ENCODE measurements around the gene RBM20. TPM values are rescaled to one million over a fixed set of nuclear protein-coding genes. Genes with fewer than 3 reads are reported as not detected.

RBM20 gene
- total and polyA plus RNA-seq, 2 experiments from 2014 or later = 0.05 to 0.17 TPM

- TF ChIP-seq, protein P1, sequence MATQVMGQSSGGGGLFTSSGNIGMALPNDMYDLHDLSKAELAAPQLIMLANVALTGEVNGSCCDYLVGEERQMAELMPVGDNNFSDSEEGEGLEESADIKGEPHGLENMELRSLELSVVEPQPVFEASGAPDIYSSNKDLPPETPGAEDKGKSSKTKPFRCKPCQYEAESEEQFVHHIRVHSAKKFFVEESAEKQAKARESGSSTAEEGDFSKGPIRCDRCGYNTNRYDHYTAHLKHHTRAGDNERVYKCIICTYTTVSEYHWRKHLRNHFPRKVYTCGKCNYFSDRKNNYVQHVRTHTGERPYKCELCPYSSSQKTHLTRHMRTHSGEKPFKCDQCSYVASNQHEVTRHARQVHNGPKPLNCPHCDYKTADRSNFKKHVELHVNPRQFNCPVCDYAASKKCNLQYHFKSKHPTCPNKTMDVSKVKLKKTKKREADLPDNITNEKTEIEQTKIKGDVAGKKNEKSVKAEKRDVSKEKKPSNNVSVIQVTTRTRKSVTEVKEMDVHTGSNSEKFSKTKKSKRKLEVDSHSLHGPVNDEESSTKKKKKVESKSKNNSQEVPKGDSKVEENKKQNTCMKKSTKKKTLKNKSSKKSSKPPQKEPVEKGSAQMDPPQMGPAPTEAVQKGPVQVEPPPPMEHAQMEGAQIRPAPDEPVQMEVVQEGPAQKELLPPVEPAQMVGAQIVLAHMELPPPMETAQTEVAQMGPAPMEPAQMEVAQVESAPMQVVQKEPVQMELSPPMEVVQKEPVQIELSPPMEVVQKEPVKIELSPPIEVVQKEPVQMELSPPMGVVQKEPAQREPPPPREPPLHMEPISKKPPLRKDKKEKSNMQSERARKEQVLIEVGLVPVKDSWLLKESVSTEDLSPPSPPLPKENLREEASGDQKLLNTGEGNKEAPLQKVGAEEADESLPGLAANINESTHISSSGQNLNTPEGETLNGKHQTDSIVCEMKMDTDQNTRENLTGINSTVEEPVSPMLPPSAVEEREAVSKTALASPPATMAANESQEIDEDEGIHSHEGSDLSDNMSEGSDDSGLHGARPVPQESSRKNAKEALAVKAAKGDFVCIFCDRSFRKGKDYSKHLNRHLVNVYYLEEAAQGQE (IDR thresholded peaks at IDR 0.05; ENCODE audit: unreplicated experiment) = no peak
Measured at GRCh38 chr10:110876000-110876399, 231.9 kb downstream of the RBM20 start (continued).

DNA sequence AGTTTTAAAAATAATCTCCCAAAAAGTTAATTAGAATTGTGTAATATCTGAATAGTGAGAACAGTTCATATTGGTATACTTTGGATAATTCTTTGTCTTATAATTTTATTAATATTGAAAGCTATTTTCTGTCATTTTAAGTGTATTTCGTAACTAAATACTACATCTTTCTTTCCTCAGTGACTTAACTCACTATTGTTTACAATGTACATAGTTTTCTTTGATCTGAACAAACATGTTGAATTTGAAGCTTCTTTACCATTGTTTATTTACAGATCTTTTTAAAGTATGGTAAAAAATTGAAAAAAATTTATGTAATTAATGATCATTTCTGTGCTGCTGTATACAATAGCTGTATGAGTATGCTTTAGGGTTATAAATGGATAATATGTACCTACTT, 232.7 kb downstream of the RBM20 start:
- H3K27ac ChIP-seq (ENCODE audit: low read depth) = no peak overlapping the region
- H3K27me3 Mint-ChIP-seq (ENCODE audit: insufficient read depth, low read depth, poor library complexity) = no peaks in the 10 kb centered on the region
- no peak overlapping the region for H3K4me3 Mint-ChIP-seq
- H3K27ac Mint-ChIP-seq = no peak overlapping the region
- DNase-seq (ENCODE audit: low spot score) (no peak), ATAC-seq (no peak)
- H3K9me2 ChIP-seq (ENCODE audit: insufficient read depth) = no peaks in the 10 kb centered on the region
- H3F3A ChIP-seq (replicated peaks; ENCODE audit: low read depth) = no peaks in the 10 kb centered on the region
- no peaks in the 10 kb centered on the region for H3K27me3 ChIP-seq (ENCODE audit: insufficient read depth)
- peaks cover 11% of the 10 kb centered on the region for H3K4me1 ChIP-seq (ENCODE audit: insufficient read depth)
- peaks cover 13% of the 10 kb centered on the region for H3K79me2 ChIP-seq (replicated peaks; ENCODE audit: insufficient read depth)
- peaks cover 5% of the 10 kb centered on the region; the same call in 1 of the 3 replicates for H3K36me3 Mint-ChIP-seq (ENCODE audit: low read depth)
- H2AFZ ChIP-seq = no peak overlapping the region
- TF ChIP-seq CREB1 (CRISPR knock-in tag; IDR thresholded peaks at IDR 0.05; ENCODE audit: low read depth) (no peak), EZH2 (IDR thresholded peaks at IDR 0.05; ENCODE audit: low read depth, unreplicated experiment) (no peak), ZNF331 (CRISPR knock-in tag; IDR thresholded peaks at IDR 0.05; ENCODE audit: low read depth) (no peak), NANOG (IDR thresholded peaks at IDR 0.05; ENCODE audit: borderline replicate concordance) (no peak), CTCF (conservative IDR thresholded peaks at IDR 0.05; ENCODE audit: low read depth in 2 of 2) (no peak)
- no peak overlapping the region for H3K4me3 ChIP-seq
- H3K4me1 Mint-ChIP-seq = peaks cover 7% of the 10 kb centered on the region; the same call in 2 of the 3 replicates
- no peaks in the 10 kb centered on the region for H3K9me3 Mint-ChIP-seq
- no peak overlapping the region for H3K4me2 ChIP-seq
- no peaks in the 10 kb centered on the region for H3K36me3 ChIP-seq (ENCODE audit: insufficient read depth)
- no peaks in the 10 kb centered on the region for H4K20me1 ChIP-seq (replicated peaks; ENCODE audit: insufficient read depth)

DNA sequence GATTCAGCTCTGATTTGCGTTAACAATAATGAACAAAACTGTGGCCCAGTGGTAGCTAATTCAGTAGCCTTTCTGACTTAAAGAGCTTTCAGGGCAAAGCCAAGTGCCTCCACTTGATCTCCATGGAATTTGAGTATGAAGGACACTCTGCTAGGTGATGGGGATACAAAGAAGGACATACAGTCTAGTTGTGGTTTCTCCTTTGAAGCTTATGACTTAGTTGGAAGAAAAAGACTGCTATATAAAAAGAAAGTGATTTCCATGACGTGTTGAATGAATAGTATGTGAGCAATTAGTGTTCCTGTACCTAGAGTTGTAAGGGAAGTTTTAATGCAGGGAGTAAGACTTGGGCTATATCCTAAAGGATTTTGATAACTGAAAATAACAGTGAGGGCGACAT, 235.9 kb downstream of the RBM20 start:
- H3K4me2 ChIP-seq = no peak overlapping the region
- Mint-ChIP-seq H3K27ac (no peak overlapping the region), H3K27me3 (ENCODE audit: insufficient read depth, low read depth, poor library complexity) (no peaks in the 10 kb centered on the region), H3K4me1 (no peaks in the 10 kb centered on the region), H3K9me3 (no peaks in the 10 kb centered on the region), H3K36me3 (ENCODE audit: low read depth) (peaks cover 5% of the 10 kb centered on the region; the same call in 1 of the 3 replicates), H3K4me3 (no peak overlapping the region)
- no peak for TF ChIP-seq ETS1 (IDR thresholded peaks at IDR 0.05)
- no peaks in the 10 kb centered on the region for H4K20me1 ChIP-seq (replicated peaks; ENCODE audit: insufficient read depth)
- no peaks in the 10 kb centered on the region for H3F3A ChIP-seq (replicated peaks; ENCODE audit: low read depth)
- no peaks in the 10 kb centered on the region for H3K36me3 ChIP-seq (ENCODE audit: insufficient read depth)
- ATAC-seq (no peak), DNase-seq (ENCODE audit: low spot score) (no peak)
- no peak overlapping the region for H3K4me3 ChIP-seq
- H3K9me2 ChIP-seq (ENCODE audit: insufficient read depth) = no peaks in the 10 kb centered on the region
- no peaks in the 10 kb centered on the region for H3K27me3 ChIP-seq (ENCODE audit: insufficient read depth)
- no peaks in the 10 kb centered on the region for H3K79me2 ChIP-seq (replicated peaks; ENCODE audit: insufficient read depth)
- no peaks in the 10 kb centered on the region for H3K4me1 ChIP-seq (ENCODE audit: insufficient read depth)
- H2AFZ ChIP-seq = no peak overlapping the region
- no peak overlapping the region for H3K27ac ChIP-seq (ENCODE audit: low read depth)

All from GM23338 (cell line).